Spleen (tissue), 11 donors: Measurements from ENCODE around the gene ZC4H2. TPM values are rescaled to one million over a fixed set of nuclear protein-coding genes. Genes with fewer than 3 reads are reported as not detected.
"Not testable (repeated sequence)": the region's sequence is repeated elsewhere in the genome, so short reads cannot be mapped to it uniquely, and the experiment has no call there.

Experiments
- DNase-seq: peaks from one replicate; pipeline ENCODE4 v3.0.0-alpha.2; 2020
- H3K27ac ChIP-seq, 8 donors: fragments of 200-600 bp; sonication (generic) in 7 of 8; 1 replicate in 4 of 8; 2 replicates in 4 of 8; pipeline versions ENCODE4 v1.5.0 to v1.8.0; 2016 to 2021; ENCODE audit warnings: inconsistent platforms in 4 of 8, mild to moderate bottlenecking in 4 of 8, moderate library complexity in 1 of 8
- H3K27me3 ChIP-seq, 7 donors: fragments of 200-600 bp; sonication (generic) in 6 of 7; replicated peaks in 1 of 7; 1 replicate in 4 of 7; 2 replicates in 3 of 7; pipeline versions ENCODE4 v1.5.0 to v1.8.0; 2016 to 2021; ENCODE audit warnings: inconsistent platforms in 3 of 7, mild to moderate bottlenecking in 1 of 7
- H3K36me3 ChIP-seq, 6 donors: fragments of 200-600 bp; sonication (generic) in 5 of 6; 1 replicate in 4 of 6; 2 replicates in 2 of 6; pipeline versions ENCODE4 v1.5.0 to v1.8.0; 2016 to 2021; ENCODE audit warnings: inconsistent platforms in 2 of 6
- H3K4me1 ChIP-seq, 6 donors: fragments of 200-600 bp; sonication (generic) in 5 of 6; 1 replicate in 3 of 6; 2 replicates in 3 of 6; pipeline versions ENCODE4 v1.5.0 to v1.8.0; 2016 to 2021; ENCODE audit warnings: inconsistent platforms in 3 of 6
- H3K4me3 ChIP-seq, 8 donors: fragments of 200-600 bp; sonication (generic) in 7 of 8; 1 replicate in 4 of 8; 2 replicates in 4 of 8; pipeline versions ENCODE4 v1.5.0 to v1.8.0; 2016 to 2021; ENCODE audit warnings: inconsistent platforms in 4 of 8, mild to moderate bottlenecking in 4 of 8, moderate library complexity in 2 of 8
- H3K9me3 ChIP-seq, 8 donors: fragments of 200-600 bp; sonication (generic) in 7 of 8; 1 replicate in 4 of 8; 2 replicates in 4 of 8; pipeline versions ENCODE4 v1.5.0 to v1.8.0; 2016 to 2021; ENCODE audit warnings: inconsistent platforms in 4 of 8
- POLR2A ChIP-seq, 3 donors: fragments of 450-650 bp; IDR thresholded peaks; one replicate each; pipeline ENCODE4 v1.5.1; 2017; ENCODE audit warnings: antibody characterized with exemption in 3 of 3, mild to moderate bottlenecking in 1 of 3
- POLR2AphosphoS5 ChIP-seq, 3 donors: sonication (generic); formaldehyde crosslinking; IDR thresholded peaks; one replicate each; pipeline ENCODE4 v1.5.1; 2017; ENCODE audit warnings: antibody characterized with exemption in 3 of 3
- WGBS, 5 donors: extraction: QIAGEN DNeasy Blood & Tissue Kit in 3 of 5; methylation state at CpG; one replicate each; pipeline versions ENCODE4 v1.1.5 to v1.1.7; 2013 to 2018; 5-methylcytosine and 5-hydroxymethylcytosine counted together
- intact Hi-C: fragments of 100-400 bp; cut with DNase I; formaldehyde crosslinking; loops from one replicate; pipeline ENCODE4 v1.15.0; 2023; ENCODE audit warnings: low total_unique reads
- polyA plus RNA-seq, 3 donors: library from polyadenylated mRNA; stranded (reverse); fragments of 200-250 nt; gene quantifications; one replicate each; pipeline ENCODE4 v1.2.1, GENCODE V29; 2013
- total RNA-seq, 7 donors: library from RNA; depleted of rRNA in 3 of 7; stranded (reverse); fragments of >200 nt in 3 of 7; fragmentation: NEBNext Ultra II Directional in 4 of 7; extraction: Animal tissue kit (Norgen Biotek cat#: 25700) in 4 of 7; gene quantifications; one replicate each; pipeline versions ENCODE4 v1.1.0 to v1.2.1, GENCODE V29; 2016 to 2021
- TF ChIP-seq, protein P1 (sequence below), 11 experiments: fragments of 200-600 bp in 7 of 11; fragments of 450-650 bp in 4 of 11; sonication (generic) in 4 of 11; IDR thresholded peaks in 8 of 11; conservative IDR thresholded peaks in 3 of 11; 1 replicate in 7 of 11; 2 replicates in 4 of 11; pipeline versions ENCODE4 v1.4.0 to v1.8.0; 2016 to 2021; ENCODE audit warnings: antibody characterized with exemption in 11 of 11, inconsistent platforms in 4 of 11, mild to moderate bottlenecking in 1 of 11
- donor health status: healthy with polysubstance abuse.
- donor health status: DM: no; HTN: no; CAD: no; lungs with moderate emphysema.
- donor health status: DM: no; HTN: no; CAD: no.
- donor health status: Bipolar disorder and iron deficiency.
- donor health status: healthy.
- donor health status: DM: no; HTN: no; CAD: no.
- donor health status: DM: yes; HTN: yes; CAD: no.

Gene ZC4H2
- total and polyA plus RNA-seq, 10 donors: 4.2 to 16.9 (median 8.2) TPM

DNA sequence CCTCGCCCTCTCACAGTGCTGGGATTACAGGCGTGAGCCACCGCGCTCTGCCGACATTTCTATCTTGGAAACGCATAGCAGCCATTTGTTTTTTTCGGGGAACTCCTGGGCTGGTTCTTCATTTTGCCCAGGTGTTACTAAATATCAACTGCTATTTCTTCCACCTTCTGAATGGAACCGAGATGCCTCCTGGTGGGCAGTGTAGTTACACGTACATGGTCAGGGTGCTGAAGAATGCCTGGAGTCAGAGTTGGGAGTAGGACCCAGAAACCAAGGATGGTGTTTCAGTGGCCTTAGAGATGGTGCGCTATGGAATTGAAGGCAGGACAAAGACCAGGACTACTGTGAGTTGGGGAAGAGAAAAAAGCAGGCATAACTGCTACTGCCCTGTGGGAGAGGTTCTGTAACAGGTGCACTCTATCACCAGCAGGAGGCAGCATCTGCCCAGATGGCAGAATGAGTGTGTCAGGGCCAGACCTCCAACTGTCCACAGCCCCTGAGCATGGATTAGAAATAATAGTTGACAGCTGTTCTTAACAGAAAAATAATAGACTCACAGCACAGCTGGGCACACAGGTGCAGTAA is 81.7 kb downstream of the ZC4H2 start:
- no peaks in the 10 kb centered on the region for H3K27me3 ChIP-seq
- TF ChIP-seq, protein P1, sequence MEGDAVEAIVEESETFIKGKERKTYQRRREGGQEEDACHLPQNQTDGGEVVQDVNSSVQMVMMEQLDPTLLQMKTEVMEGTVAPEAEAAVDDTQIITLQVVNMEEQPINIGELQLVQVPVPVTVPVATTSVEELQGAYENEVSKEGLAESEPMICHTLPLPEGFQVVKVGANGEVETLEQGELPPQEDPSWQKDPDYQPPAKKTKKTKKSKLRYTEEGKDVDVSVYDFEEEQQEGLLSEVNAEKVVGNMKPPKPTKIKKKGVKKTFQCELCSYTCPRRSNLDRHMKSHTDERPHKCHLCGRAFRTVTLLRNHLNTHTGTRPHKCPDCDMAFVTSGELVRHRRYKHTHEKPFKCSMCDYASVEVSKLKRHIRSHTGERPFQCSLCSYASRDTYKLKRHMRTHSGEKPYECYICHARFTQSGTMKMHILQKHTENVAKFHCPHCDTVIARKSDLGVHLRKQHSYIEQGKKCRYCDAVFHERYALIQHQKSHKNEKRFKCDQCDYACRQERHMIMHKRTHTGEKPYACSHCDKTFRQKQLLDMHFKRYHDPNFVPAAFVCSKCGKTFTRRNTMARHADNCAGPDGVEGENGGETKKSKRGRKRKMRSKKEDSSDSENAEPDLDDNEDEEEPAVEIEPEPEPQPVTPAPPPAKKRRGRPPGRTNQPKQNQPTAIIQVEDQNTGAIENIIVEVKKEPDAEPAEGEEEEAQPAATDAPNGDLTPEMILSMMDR (IDR thresholded peaks at IDR 0.05 in 8 of 11, conservative IDR thresholded peaks at IDR 0.05 in 3 of 11): peak in 7 of 11 experiments; percentile 20 to 45 (median 33)
- no peak for TF ChIP-seq POLR2AphosphoS5 (IDR thresholded peaks at IDR 0.05)
- no peak for TF ChIP-seq POLR2A (IDR thresholded peaks at IDR 0.05)
- no peak overlapping the region for H3K4me3 ChIP-seq
- DNase-seq: no peak
- H3K4me1 ChIP-seq: no peaks in the 10 kb centered on the region
- H3K27ac ChIP-seq: no peak overlapping the region
- H3K36me3 ChIP-seq: no peaks in the 10 kb centered on the region
- intact Hi-C loops: no loop called here
- H3K9me3 ChIP-seq: peaks cover 0 to 12% (median 1%) of the 10 kb centered on the region in 8 donors
- 66 to 82% (median 76%) methylated on average over 10 of the region's 10 CpGs for WGBS, 5 donors

DNA sequence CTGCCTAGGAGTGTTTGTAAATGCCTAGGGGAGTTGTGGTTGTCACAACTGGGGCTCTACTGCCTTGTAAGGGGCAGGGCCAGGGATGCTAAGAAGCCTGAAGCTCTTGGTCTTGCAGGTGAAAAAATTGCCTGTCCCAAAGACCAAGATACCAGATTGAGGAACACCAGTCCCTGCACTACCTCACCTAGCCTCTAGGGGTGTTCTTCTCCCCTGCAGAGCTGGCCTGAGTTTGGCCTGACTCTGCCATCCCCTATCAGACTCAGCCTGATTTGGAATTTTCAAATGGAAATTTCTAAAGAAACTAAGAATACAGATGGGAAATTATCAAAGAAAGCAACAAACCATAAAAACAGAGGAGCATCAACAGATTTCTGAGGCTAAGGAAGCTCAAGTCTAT is 90.4 kb downstream of the ZC4H2 start:
- no peak for DNase-seq
- no peak for TF ChIP-seq POLR2AphosphoS5 (IDR thresholded peaks at IDR 0.05)
- TF ChIP-seq POLR2A (IDR thresholded peaks at IDR 0.05): no peak
- TF ChIP-seq, protein P1 (IDR thresholded peaks at IDR 0.05 in 8 of 11, conservative IDR thresholded peaks at IDR 0.05 in 3 of 11): peak in 7 of 11 experiments; percentile 23 to 63 (median 37)
- peaks cover 0 to 32% (median 2%) of the 10 kb centered on the region in 8 donors for H3K9me3 ChIP-seq
- intact Hi-C loops: no loop called here
- no peaks in the 10 kb centered on the region for H3K4me1 ChIP-seq
- no peak overlapping the region for H3K27ac ChIP-seq
- H3K36me3 ChIP-seq: no peaks in the 10 kb centered on the region
- H3K27me3 ChIP-seq: no peaks in the 10 kb centered on the region
- H3K4me3 ChIP-seq: no peak overlapping the region

DNA sequence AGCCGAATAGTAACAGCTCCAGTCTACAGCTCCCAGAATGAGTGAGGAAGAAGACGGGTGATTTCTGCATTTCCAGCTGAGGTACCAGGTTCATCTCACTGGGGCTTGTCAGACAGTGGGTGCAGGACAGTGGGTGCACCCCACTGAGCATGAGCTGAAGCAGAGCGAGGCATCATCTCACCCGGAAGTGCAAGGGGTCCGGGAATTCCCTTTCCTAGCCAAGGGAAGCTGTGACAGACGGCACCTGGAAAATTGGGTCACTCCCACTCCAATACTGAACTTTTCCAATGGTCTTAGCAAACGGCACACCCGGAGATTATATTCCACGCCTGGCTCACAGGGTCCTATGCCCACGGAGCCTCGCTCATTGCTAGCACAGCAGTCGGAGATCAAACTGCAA is 97.5 kb downstream of the ZC4H2 start:
- peaks cover 0 to 62% (median 12%) of the 10 kb centered on the region in 8 donors for H3K9me3 ChIP-seq
- H3K27me3 ChIP-seq, intact Hi-C loops, H3K27ac ChIP-seq, H3K4me1 ChIP-seq, H3K36me3 ChIP-seq, H3K4me3 ChIP-seq, DNase-seq: not testable (repeated sequence)
- 87 to 94% (median 92%) methylated on average over 7 to 12 of the region's 12 CpGs for WGBS, 5 donors

DNA sequence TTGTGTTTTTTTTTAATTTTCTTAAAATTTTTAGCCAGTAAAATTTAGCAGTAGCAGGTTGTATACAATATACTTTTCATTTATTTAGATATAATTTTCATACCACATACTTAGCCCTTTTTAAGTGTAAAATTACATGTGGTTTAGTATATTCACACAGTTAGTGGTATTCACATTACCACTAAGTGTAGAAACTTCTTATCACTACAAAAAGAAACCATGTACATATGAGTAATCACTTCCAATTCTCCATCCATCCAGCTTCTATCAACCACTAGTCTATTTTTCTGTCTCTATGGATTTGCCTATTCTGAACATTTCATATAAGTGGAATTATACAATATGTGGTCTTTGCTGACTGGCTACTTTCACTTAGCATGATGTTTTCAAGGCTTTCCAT is 109.0 kb downstream of the ZC4H2 start:
- Histone ChIP-seq H3K36me3 (no peaks in the 10 kb centered on the region), H3K4me1 (no peaks in the 10 kb centered on the region), H3K4me3 (no peak overlapping the region), H3K27ac (no peak overlapping the region), H3K27me3 (no peaks in the 10 kb centered on the region), H3K9me3 (peaks cover 0 to 47% (median 30%) of the 10 kb centered on the region in 8 donors)
- TF ChIP-seq, protein P1 (IDR thresholded peaks at IDR 0.05 in 8 of 11, conservative IDR thresholded peaks at IDR 0.05 in 3 of 11): no peak
- TF ChIP-seq POLR2A (IDR thresholded peaks at IDR 0.05) (no peak), POLR2AphosphoS5 (IDR thresholded peaks at IDR 0.05) (no peak)
- DNase-seq: no peak
- intact Hi-C loops: no loop called here

Other genes with a start within 250 kb of the ZC4H2 start
- 1 to 10 TPM in 5 of 7 donors, under 1 TPM in 2; 0.52 to 2.2 (median 1.1) TPM for gene ZC3H12B, start 58.4 kb upstream of the ZC4H2 start, total RNA-seq
- gene ZC3H12B, start 58.4 kb upstream of the ZC4H2 start, polyA plus RNA-seq: under 1 TPM; 0.22 to 0.26 (median 0.23) TPM